Inflammatory macrophage (primary cell): ENCODE results near the gene HOGA1.
"Not testable (repeated sequence)": the region's sequence is repeated elsewhere in the genome, so short reads cannot be mapped to it uniquely, and the experiment has no call there.

Experiments used
- DNase-seq, 2 donors: peaks; one replicate each; pipeline ENCODE4 v3.0.0-alpha.2; 2020 to 2022

The HOGA1 gene

DNA sequence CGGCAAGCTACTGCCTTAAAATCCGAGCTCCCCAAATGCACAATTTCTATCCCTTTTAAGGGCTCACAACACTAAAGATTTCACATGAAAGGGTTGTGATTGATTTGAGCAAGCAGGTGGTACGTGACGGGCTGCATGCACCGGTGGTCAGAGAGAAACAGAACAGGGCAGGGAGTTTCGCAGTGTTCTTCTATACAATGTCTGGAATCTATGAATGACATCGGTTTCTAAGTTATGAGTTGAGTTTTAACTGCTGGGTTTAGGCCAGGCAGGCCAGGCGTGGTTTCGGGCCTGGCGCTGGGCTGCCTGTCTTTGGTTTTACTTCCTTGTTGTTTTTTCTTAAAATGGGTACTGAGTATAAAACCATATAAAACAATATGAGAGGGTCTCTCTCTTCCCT is 28.6 kb upstream of the HOGA1 start:
- not testable (repeated sequence) for DNase-seq

DNA sequence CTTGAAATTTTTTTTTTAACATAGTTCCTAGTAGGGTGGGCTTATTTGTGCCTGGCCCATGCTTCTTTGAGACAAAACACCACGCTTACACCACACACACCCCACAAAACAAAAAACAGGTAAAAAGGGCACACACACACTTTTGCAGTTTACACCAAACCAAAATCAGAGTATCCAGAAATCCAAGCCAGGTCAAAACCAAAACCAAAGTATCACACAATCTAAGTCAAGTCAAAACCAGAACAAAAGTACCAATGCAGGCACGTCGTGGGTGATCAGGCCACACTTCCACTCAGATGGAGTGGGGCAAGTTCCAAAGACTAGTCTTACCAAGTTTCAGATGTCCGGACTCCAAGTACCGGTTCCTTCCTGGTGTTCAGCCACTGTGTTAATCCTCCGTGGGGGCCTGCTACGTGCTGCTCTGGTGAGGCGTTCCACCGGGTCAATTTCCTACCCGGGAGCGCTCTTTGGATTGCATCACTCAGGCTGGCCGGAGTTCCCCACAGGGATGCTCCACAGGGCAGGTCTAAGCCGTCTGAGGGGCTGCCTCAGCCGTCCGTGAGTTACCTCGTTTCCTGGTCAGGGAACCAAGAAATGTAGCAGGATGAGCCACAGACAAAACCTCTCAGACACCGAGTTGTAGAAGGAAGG is 23.3 kb upstream of the HOGA1 start:
- DNase-seq, result not testable (repeated sequence)

DNA sequence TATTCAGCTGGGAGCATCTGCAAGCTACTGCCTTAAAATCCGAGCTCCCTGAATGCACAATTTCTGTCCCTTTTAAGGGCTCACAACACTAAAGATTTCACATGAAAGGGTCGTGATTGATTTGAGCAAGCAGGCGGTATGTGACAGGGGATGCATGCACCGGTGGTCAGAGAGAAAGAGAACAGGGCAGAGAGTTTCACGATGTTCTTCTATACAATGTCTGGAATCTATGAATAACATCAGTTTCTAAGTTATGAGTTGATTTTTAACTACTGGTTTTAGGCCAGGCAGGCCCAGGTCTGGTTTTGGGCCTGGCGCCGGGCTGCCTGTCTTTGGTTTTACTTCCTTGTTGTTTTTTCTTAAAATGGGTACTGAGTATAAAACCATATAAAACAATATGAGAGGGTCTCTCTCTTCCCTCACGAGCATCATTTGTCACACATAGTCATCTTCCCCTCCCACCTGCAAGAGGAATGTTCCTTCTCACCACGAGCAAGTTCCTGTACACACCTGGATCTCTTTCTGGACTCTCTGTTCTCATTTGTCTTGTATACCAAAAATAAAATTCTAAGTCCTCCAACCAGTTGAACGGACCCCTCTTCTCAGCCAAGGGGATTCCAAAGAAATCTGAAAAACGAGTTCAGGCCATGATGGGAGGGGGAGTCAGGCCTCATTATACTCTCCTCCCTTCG is 22.7 kb upstream of the HOGA1 start:
- not testable (repeated sequence) for DNase-seq

DNA sequence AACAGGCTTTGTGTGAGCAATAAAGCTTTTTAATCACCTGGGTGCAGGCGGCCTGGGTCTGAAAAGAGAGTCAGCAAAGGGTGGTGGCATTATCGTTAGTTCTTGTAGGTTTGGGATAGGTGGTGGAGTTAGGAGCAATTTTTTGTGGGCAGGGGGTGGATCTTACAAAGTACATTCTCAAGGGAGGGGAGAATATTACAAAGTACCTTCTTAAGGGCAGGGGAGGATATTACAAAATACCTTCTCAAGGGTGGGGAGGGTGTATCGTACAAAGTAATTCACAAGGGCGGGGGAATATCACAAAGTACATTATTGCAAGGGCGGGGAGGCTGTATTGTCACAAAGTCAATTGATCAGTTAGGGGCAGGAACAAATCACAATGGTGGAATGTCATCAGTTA is 21.9 kb upstream of the HOGA1 start:
- DNase-seq, result not testable (repeated sequence)

DNA sequence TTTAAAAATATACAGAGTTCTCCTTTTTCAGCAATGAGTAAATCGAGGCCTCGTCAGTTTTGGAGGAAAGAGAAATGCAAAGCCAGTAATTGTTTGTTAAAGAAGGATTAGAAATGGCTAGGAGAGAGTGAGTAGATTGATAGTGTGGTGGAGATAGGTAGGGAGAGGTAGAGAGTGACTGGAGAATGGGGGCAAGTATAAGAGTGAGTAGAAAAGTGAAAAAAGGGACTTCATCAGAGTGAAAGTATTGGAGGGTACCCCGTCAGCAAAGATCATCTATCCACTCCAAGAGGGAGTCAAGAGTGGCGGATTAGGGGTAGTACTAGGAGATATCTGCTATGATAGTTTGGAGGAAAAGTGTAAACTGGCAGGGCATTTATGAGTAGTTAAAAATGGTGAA is 20.9 kb upstream of the HOGA1 start:
- DNase-seq, result no peak

DNA sequence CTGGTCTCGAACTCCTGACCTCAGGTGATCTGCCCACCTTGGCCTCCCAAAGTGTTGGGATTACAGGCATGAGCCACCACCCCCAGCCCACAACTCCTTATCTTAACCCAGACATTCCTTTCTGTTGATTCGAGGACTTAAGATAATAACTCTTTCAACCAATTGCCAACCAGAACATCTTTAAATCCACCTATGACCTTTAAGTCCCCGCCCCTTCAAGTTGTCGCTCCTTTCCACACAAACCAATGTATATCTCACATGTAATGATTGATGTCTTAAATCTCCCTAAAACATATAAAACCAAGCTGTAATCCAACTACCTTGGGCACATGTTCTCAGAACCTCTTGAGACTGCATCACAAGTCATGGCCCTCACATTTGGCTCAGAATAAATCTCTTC is 19.4 kb upstream of the HOGA1 start:
- no peak for DNase-seq

DNA sequence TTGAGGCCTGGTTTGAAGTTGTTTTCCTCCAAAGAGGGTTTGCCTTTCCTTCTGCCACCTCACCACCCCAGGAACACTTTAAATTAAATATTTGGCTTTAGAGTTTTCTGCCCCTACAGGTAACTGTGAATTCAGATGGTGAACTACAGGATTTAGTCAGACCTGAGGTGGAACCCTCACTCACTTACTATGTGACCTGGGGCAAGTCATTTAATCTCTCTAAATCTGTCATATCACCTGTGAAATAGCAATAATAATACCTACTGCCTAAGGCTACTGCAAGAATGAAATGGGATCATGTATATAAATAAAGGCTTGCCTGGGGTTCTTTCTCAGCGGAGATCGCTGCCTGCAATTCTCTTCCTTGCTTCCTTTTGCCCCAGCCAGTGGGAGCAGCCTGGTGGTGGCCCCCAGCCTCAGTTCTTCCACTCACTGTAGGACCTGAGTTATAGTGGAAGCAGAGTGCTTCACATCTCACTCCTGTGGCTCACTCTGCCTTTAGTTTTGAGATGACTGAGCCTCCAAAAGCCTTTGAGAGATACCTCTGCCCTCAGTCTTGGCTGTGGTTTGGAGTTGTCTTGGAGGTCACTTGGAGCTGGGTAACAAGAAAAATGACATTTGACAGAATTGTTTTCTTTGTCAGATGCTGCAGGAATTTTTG is 17.7 kb upstream of the HOGA1 start:
- DNase-seq, result no peak

DNA sequence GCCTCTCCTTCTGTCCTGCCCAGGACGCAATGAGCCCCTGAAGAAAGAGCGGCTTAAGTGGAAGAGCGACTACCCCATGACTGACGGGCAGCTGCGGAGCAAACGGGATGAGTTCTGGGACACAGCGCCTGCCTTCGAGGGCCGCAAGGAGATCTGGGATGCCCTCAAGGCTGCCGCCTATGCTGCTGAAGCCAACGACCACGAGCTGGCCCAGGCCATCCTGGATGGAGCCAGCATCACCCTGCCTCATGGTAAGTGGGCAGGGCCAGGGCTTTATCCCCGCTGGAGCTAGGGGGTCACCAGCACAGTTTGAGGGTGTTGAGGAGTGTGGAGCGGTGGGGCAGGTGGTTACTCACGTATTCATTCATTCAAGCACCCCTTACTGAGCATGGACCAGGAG is 16.3 kb upstream of the HOGA1 start:
- DNase-seq, result no peak

DNA sequence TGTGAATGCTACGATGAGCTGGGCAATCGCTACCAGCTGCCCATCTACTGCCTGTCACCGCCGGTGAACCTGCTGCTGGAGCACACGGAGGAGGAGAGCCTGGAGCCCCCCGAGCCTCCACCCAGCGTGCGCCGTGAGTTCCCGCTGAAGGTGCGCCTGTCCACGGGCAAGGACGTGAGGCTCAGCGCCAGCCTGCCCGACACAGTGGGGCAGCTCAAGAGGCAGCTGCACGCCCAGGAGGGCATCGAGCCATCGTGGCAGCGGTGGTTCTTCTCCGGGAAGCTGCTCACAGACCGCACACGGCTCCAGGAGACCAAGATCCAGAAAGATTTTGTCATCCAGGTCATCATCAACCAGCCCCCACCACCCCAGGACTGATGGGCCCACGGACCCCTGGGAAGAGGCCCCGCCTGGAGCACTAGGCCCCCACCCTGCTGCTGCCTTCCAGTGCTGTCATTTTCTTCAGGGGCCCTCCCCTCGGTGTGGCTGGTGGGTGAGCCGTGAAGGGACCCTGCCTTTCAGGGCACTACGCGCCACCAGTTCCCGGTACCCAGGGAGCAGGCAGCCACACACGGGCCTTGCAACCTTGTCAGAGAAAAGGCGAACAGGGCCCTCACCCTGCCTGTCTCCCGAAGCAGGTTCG is 13.9 kb upstream of the HOGA1 start:
- DNase-seq, result no peak

DNA sequence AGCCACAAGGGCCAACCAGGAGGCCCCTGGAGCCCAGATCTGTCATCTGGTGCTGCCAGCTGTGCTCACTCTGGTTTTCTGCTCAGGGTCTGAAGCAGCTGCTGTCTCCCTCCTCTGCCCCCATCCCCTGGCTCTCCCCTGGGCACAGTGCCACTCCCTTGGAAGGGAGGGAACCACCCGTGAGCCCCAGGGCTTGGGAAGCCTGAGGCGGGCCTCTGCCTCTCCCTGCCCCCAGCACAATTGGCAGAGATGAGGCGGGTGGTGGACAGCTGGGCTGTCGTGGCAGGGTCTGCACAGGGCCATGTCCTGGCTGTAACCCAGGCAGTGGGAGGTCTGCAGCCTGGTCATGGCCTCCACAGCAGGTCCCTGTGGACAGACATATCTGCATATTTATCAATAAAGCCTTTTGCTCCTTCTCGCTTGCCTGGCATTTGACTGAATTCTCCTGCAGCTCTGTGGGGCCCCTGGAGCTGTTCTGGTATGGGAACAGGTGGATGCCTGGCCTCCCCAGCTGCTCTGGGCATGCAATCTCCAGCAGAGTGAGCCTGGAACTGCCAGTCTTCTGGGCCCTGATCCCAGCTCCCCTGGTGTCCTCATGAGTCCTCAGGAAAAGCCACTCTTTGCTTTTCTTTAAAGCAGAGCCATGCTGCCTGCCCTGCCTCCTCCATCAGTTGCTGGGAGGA is 13.3 kb upstream of the HOGA1 start:
- DNase-seq, result no peak

DNA sequence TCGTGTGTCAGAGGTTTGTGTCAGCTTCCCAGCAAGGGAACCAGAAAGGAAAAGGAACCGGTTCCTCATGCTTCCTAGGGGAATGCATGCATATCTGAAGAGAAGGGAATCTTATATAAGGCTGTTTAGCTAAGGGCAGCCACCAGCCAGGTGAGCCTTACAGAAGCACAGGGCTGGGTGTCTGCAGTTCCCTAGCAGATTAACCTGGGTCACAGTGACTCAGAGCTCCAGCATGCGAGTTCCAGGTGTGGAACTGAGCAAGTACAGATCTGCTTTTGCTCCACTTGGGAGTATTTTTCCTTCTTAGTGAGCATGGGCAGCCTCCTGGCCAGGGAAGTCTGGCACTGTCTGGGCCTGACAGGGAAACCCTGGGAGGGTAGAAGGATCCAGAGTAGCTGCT is 12.6 kb upstream of the HOGA1 start:
- DNase-seq, result no peak

DNA sequence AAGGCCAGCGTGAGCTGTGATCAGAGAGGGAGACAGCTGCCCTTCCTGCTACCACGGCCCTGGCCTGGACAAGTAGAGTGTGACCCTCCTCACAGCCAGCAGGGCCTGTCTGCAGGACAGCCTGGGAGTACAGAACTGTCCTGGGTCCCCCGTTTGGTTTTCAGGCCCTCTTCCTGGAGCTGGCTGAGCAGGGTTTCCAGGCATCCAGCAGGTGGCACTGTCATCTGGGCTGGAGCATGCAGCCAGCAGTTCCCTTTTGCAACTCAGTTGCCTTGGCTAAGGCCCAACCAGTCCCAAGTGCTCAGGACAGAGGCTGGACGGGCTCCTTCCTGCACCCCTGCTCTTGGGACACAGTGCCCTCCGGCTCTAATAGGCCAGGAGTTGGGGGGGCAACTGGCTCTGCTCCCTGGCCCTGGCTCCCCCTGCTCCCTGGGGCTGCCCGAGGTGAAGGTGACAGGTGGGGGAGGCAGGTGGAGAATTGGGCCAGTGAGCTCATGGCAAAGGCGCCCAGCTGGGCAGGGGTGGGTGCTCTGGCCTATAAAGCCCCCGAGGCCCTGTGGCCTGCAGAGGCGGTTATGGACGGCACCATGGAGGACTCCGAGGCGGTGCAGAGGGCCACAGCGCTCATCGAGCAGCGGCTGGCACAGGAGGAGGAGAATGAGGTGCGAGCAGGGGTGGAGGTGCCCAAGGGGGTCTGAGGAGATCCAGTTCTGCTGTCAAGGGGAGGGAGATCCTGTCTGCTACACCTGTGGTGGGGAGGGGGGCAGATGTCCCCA is 11.8 kb upstream of the HOGA1 start, which contains the start of gene ANKRD2:
Gene ANKRD2, plus strand, starts transcription at position 566 of the 776 bp plus-strand sequence. Its CDS starts 10 bp downstream, at position 576.
- DNase-seq, result peak; percentile 80 to 87

DNA sequence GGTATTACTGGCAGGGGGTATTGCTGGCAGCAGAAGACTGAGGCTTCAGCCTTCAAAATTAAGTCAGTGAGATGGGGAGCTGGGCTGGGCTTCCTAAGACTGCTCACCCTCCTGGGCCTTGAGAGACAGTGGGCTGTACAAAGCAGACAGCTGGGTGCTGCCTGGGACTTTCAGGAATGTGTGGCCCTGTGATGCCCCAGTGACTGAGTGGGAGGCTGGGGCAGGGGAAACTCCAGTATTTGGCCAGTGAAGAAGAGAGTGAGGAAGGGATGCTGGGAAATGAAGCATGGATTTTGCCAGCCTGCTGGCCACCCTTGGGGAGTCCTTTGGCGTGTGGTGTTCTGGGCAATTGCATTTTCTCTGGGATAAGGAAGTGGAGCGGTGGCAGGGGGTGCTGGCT is 11.2 kb upstream of the HOGA1 start:
- DNase-seq, result no peak

DNA sequence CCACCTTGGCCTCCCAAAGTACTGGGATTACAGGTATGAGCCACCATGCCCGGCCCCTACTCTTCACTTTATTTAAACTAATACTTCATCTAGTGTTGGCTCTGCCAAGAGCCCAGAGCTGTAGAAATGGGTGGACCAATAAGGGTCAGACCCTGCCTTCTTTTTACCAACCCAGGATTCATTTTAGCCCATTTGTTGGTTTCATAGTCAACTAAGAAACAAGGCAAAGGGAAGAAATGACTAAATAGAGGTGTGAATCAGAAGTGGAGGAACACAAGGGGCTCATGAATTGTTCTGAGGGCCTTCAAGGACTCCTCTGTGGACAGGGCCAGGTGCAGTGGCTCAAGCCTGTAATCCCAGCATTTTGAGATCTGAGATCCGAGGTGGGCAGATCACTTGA is 10.5 kb upstream of the HOGA1 start:
- DNase-seq, result no peak

DNA sequence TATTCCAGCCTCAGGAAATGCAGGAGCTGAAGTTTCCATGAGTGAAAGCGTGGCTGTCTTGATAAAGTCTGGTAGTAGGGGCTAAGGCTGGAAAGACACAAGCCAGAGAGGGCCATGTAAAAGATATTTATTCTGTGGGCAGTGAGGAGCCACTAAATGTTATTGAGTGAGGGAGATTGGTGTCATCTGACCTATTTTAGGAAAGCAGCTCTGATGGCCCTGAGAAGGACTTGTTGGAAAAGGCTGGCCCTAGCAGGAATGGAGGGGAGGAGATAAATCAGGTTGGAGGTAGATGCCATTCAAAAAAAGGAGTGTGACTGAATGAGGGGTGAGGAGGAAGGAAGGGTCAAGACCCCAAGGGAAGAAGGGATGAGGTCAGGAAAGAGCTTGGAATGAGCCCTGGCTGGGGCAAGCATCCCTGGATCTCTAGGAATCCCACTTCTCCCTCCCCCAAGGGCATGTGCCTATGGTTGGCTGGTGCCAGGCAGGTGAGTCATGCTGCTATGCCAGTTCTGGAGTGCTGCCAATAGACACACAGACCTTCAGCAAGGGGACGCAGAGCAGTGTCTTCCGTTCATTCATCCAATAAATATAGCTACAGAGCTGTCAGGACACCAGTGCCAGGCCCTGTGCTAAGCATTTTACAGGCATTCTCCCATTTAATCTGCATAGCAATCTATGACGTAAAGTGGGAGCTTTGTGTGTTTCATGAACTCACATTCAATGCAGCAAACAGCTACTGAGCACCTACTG is 9.6 kb upstream of the HOGA1 start:
- no peak for DNase-seq

DNA sequence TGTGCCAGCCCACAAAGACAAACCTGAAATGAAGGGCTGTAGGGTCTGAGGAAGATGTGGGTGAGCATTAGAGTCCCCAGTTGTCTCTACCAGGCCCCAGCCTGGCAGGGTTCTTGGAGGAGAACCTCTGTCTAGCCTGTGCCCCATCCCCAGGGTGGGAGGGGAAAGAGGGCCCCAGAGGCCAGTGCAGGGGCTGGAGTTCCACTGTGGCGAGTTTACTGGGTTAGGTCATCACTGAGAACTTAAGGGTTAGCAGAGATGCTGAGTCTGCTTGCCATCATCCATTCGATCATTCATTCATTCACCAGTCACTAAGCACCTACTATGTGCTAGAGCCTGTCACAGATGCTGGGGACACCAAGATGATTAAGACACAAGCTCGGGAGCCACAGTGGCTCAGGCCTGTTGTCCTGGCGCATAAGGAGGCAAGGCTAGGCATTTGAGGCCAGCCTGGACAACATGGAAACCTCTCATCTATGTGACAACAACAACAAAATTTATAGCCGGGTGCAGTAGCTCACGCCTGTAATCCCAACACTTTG is 9.0 kb upstream of the HOGA1 start:
- no peak for DNase-seq

DNA sequence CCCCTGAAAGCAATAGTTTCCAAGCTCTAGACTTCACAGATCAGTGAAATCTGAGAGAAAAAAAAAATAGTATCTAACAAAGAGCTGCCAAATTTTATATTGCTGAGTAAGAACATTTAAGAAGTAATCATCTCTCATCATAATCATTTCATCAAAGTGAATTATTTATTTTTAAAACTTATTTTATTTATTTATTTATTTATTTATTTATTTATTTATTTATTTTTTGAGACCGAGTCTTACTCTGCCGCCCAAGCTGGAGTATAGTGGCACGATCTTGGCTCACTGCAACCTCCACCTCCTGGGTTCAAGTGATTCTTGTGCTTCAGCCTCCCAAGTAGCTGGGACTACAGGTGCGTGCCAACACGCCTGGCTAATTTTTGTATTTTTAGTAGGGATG is 7.7 kb upstream of the HOGA1 start:
- DNase-seq, result not testable (repeated sequence)

DNA sequence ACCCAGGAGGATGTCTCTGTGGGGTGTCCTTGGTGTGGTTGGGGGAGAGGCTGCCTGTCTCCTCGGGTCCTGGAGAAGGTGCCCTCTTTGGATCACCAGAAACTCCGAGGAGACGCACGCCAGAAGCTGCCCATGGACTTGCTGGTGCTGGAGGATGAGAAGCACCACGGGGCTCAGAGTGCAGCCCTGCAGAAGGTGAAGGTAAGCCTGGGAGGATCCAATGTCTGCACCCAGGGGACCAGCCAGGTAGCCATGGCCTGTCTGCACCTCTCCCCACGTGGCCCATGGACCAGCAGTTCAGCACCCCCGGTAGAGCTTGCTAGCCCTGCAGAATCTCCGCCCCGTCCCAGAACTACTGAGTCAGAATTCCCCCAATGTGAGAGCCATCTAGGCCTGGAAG is 6.5 kb upstream of the HOGA1 start:
- DNase-seq, result no peak

DNA sequence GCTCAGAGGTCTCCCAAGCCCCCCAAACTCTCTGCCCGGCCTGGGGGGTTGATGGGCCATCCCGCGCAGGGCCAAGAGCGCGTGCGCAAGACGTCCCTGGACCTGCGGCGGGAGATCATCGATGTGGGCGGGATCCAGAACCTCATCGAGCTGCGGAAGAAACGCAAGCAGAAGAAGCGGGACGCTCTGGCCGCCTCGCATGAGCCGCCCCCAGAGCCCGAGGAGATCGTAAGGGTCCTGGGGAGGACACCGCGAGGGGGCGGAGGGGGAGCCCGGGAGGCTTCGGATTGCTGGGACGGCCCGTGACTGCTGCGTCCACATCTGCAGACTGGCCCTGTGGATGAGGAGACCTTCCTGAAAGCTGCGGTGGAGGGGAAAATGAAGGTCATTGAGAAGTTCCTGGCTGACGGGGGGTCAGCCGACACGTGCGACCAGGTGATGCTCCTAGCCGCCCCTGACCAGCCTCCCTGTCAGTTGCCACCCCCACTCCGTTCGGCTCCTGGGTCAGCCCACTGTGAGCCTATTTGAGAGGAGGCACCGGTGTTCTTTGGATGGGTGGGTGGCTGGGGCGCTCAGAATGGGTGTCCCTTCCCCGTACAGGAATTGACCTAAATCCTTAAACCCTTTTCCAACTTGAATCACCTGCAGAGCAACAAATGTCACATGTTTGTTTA is 5.9 kb upstream of the HOGA1 start:
- no peak for DNase-seq
